NCI-H82 (cell line): ENCODE results near the gene PCAT7.

Experiments used
- DNase-seq: peaks from one replicate; lab custom pipeline; 2025; lab: John Stamatoyannopoulos, UW

The PCAT7 gene

GRCh38 chr9:94603259-94604160 lies 48.6 kb downstream of the PCAT7 start:
- DNase-seq = peak; percentile 64

- no peak for DNase-seq
These were observed 52.0 kb downstream of the PCAT7 start for GRCh38 chr9:94606646-94607422.

GRCh38 chr9:94607423-94607691 lies 52.5 kb downstream of the PCAT7 start:
- no peak for DNase-seq

- peak; percentile 61 for DNase-seq
These were observed 55.3 kb downstream of the PCAT7 start for GRCh38 chr9:94610181-94610606.

GRCh38 chr9:94611638-94612068 lies 56.8 kb downstream of the PCAT7 start:
- DNase-seq = no peak

GRCh38 chr9:94612071-94612470 lies 57.2 kb downstream of the PCAT7 start:
- DNase-seq = no peak

- no peak for DNase-seq
These were observed 58.1 kb downstream of the PCAT7 start for GRCh38 chr9:94613003-94613402.

- no peak for DNase-seq
These were observed 64.1 kb downstream of the PCAT7 start for GRCh38 chr9:94619026-94619425.
